Adrenal gland (tissue), 5 donors: ENCODE data around the gene PRKCQ.

ENCODE experiments used
- POLR2A ChIP-seq, 2 donors: fragments of 450-650 bp; IDR thresholded peaks; one replicate each; pipeline ENCODE4 v1.6.1; 2017; ENCODE audit warnings: antibody characterized with exemption in 2 of 2, mild to moderate bottlenecking in 2 of 2, moderate library complexity in 1 of 2
- TF ChIP-seq, protein P1 (sequence below), 6 experiments: fragments of 450-650 bp in 4 of 6; fragments of 200-600 bp in 2 of 6; sonication (generic) in 1 of 6; IDR thresholded peaks; 1 replicate in 5 of 6; 2 replicates in 1 of 6; pipeline versions ENCODE4 v1.5.1 to v1.8.0; 2016 to 2021; ENCODE audit warnings: antibody characterized with exemption in 6 of 6, mild to moderate bottlenecking in 2 of 6, moderate library complexity in 1 of 6
- donor health status: DM: no; HTN: no; CAD: no.

DNA sequence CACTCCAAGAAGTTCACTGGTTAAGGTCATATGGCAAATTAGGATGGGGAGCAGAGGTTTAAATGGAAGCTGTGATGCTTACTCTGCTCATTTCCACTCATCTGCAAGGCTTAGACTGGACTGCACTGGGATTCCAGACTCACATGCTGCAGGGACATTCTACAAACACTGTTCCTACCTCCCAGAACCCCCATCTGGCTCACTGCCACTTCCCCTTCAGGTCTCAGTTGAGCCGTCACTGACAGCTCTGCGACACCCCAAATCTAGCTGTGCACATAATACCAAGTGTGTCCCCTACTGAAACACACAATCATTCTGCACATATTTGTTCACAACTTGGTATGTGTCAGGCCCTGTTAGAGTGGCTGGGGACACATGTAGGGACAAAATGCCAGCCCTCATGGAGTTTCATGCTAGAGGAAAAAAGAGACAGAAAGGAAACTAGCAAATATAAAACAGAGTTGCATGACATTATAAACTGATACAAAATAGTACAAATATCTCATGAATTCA is 5.4 kb downstream of the PRKCQ start:
- TF ChIP-seq, protein P1, sequence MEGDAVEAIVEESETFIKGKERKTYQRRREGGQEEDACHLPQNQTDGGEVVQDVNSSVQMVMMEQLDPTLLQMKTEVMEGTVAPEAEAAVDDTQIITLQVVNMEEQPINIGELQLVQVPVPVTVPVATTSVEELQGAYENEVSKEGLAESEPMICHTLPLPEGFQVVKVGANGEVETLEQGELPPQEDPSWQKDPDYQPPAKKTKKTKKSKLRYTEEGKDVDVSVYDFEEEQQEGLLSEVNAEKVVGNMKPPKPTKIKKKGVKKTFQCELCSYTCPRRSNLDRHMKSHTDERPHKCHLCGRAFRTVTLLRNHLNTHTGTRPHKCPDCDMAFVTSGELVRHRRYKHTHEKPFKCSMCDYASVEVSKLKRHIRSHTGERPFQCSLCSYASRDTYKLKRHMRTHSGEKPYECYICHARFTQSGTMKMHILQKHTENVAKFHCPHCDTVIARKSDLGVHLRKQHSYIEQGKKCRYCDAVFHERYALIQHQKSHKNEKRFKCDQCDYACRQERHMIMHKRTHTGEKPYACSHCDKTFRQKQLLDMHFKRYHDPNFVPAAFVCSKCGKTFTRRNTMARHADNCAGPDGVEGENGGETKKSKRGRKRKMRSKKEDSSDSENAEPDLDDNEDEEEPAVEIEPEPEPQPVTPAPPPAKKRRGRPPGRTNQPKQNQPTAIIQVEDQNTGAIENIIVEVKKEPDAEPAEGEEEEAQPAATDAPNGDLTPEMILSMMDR (IDR thresholded peaks at IDR 0.05): no peak
- no peak for TF ChIP-seq POLR2A (IDR thresholded peaks at IDR 0.05)
